ENCODE results near the gene CLDN16.

Gene CLDN16

DNA sequence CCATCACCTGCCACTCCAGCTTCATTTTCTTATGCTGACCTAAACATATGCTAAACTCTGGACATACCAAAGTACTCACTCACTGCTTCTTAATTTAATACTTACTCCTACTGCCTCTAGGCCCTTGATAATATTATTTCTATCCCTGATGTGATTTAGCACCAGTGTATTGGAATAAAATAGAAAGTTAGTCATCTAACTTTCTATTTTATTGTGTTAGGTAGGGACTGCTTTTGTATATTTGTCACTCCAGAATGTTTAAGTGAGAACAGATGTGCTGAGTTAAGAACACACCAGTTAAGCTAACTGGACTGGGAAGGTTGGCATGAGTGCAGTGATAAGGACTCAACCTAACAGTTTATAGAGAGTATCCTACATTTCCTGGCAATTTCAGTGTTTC, 6.5 kb upstream of the CLDN16 start:
- no peak for DNase-seq

DNA sequence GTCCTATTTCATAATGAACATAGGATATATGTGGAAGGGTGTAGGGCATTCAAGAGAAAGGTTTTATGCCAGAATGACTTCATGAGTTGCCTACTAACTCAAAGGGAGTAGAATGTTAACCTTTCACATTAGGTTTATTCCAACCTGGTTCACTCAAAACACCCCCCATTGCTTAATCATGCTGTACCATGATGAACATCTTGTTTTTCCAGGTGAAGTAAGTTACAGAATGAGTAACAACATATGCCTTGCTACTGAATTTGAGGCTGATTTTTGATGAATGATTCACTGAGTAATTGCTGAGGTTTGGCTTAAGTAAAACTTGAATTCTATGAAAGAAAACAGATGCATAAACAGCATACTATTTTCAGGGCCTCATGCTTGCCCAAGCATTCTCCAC, 5.9 kb upstream of the CLDN16 start:
- DNase-seq, result no peak

DNA sequence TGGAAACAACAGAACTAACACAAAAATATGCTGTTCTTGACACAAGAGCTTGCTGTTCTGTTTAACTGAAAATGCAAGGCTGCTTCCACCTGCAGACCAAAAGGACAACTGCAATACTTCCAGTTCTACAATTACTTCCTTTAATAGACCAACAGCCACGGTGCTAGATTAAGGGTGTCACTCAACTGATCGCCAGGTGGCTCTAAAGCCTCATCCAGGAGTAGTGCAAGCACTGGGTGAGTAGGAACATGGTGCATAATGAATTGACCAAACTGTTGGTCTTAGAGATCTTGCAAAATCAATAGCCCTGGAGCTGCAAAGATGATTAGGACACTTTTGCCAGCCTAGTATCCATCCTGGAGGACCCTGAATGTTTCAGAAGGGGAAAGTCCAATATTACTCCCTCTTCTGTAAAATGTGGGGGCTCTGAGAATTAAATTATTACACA, 3.6 kb upstream of the CLDN16 start:
- no peak for DNase-seq

DNA sequence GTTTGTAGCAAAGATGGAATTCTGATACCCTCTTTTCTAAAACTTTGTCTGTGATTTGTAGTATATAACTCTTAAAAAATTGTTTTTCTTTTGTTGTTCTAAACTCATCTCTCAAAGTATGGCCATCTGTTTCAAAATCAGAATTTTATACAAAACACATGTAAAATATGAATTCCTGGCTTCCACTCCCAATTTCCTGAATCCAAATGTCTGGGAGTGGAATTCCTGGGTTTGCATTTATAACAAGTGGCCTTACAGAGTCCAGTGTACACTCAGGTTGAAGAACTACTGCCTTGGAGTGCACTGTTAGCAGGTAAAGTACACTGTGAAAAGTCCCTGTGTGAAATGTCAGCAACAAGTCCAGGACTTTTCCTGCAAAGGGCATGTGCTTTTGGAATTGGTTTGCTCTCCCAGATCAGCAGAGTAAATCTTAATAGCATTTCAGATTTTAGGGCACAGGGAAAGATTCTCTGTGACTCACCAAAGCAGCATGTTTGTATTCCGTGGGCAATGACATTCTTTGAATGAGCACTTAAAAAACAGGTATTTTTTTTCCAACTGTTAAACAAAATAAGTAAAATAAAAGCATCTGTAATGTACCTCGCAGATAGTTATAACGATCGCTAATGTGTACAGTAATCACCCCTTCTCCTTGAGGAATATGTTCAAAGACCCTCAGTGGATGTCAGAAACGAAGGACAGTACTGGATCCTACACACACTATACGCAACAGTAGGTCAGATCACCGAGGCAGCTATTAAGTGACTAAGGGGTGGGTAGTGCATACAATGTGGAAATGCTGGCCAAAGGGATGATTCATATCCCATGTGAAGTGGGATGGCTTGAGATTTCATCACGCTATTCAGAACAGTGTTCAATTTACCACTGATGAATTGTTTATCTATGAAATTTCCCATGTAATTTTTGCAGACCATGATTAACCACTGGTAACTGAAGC, 2.0 kb upstream of the CLDN16 start:
- no peak for DNase-seq

DNA sequence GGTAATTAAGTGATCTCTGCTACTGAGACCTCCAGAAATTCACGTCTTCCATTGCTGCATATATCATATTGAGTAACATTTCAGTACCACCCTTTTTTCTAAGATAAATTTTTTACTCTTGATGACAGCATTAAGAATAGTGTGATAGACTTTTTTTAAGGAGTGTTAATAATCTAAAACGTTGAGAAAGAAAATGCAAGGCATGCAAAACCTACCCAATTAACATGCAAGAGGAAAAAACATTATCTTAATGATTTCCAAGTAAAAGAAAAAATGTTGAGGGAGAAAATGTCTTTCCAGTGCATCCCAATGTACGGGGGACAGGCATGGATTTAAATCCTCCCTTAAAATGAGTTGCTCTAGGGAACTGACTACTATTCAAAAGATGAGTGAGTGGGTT, 740 bp downstream of the CLDN16 start:
- no peak for DNase-seq

DNA sequence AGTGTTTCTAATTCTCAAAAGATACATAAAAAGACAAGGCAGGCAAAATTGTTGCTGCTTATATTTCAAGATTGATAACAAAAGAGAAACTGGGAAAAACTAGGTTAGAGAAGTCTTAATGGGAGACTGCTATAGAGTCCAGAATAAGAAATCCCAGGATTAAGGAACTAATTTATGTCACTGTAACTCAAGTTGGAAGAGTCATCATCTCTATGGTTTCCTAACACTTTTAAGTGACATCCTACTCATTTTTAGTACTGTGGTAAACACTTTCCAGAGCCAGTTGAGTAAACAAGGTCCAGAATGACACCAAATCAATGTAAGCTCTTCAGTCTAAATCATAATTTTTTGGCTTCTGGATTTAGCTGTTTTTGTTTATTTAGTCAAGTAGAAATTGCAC, 8.0 kb downstream of the CLDN16 start:
- no peak for DNase-seq

DNA sequence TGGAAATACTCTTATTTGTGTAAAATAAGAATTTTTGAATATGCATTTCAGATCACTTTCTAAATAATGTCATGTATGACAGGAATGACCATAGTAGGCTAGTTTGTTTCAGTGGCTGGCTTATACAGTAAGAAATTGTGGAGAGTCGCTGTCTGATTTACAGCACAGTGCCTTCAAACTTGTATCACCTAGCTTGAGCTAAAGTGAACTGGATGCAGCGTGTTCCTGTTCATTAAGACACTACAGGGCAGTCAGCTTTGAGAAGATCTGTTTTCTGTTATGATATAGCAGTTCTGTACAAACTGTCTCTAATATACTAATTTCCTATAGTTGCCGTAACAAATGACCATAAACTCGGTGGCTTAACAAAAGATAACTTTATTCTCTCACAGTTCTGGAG, 9.9 kb downstream of the CLDN16 start:
- no peak for DNase-seq

DNA sequence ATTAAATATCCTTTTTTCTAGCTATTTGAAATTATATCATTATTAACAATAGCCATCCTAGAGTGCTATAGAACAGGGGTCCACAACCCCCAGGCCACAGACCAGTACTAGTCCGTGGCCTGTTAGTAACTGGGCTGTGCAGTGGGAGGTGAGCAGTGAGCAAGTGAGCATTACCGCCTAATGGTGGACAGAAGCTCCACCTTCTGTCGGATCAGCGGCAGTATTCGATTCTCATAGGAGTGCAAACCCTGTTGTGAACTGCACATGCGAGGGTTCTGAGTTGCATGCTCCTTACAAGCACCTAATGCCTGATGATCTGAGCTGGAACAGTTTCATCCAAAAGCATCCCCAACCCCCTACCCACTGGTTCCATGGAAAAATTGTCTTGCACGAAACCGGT, 11.7 kb downstream of the CLDN16 start:
- DNase-seq, result no peak

DNA sequence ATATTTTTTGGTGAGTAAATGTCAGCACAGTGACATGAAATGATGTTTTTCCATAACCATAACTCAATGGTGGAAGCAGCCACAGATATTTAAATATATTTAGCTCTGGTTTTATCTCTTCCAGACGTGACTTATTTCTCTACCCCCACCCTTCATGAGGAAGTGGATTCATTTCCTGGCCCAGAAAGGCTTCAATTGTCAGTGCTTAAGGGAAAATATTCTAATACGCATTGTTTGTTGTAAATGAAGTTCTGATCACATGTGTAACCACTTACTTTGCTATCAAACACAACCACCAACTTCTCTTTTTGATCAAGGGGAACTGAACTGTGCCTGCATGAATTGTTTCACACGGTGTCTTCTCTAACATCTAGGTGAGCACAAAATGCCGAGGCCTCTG, 14.0 kb downstream of the CLDN16 start:
- DNase-seq, result no peak

DNA sequence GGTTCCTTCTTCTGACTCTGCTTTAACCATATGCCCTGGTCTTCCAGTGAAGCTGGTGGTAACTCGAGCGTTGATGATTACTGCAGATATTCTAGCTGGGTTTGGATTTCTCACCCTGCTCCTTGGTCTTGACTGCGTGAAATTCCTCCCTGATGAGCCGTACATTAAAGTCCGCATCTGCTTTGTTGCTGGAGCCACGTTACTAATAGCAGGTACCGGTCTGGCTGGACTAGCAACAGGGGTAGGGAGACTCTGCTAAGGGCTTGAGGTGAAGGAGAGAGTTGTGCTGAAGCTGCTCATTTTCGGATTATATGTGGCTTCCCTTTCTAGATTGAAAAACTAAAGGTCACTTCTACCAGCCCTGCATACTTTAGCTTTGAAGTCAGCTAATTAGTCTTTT, 16.8 kb downstream of the CLDN16 start:
- no peak for DNase-seq

DNA sequence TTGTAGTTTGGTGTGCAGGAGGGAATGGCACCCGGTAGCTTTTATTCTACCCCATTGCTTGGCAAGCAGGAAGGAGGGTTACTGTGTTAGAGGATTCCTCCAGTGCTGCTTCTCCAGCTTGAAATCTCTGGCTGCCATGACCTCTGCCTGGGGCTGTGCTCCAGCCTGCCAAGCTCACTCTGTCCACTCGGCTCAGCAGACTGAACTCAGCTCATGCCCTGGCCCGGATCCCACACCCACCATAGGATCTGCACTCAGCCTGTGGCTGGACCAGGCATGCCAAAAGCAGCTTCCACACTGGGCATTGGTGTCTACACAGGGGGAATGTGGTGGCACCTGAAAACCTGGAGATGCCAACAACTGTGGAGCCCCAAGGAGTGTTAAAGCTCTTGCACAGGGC, 26.3 kb downstream of the CLDN16 start:
- DNase-seq, result no peak

DNA sequence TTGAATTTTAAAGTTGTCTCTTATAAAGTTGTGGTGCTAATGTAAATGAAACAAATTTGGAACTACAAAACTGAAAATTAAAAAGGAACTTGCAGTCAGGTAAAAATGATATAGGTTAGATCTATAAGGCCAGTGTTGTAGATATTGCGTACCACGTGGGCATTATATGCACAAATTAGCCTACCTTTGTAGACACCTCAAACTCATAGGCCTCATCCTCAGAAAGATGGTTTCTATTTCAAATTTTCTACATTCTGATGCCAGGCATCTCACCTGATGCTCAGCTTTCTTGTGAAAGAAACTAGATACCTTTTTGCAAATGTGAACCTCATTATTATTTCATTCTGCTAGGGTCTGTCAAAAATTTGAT, 36.1 kb downstream of the CLDN16 start:
- no peak for DNase-seq

DNA sequence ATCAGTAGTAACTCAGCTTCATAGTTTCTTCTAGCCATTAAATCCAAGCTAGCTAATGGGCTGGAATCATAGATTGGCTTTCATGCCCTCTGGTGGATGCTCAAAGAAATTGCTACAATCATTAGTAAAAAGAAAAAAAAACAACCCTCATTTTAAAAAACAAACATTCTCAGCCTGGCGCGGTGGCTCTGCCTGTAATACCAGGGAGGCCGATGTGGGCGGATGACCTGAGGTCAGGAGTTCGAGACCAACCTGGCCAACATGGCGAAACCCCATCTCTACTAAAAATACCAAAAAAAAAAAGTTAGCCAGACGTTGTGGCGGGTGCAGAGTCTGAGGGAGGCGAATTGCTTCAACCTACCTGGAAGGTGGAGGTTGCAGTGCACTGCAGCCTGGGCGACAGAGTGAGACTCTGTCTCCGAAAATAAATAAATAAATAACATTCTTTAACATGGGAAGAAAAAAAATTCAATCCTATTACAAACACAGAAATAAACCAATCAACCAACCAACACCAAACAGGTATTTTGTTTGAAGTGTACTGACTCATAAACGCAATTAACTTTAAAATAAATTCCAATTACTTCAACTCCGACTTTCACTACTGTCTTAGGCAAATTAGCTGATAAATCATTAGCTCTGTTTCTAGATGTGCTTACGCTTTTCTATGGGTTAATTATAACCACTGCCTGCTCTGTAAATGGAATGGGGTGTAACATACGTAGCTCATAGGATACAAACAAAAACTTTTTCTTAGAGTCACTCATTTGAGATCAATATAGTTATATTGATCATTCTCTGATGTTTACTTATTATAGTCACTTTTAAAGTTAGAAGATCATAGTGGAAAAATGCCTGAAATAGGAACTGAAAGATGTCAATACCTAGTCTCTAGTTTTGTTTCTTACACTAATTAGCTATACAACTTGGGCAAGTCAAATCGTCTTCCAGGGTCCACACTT, 36.8 kb downstream of the CLDN16 start:
- DNase-seq, result peak; percentile 31 to 36

DNA sequence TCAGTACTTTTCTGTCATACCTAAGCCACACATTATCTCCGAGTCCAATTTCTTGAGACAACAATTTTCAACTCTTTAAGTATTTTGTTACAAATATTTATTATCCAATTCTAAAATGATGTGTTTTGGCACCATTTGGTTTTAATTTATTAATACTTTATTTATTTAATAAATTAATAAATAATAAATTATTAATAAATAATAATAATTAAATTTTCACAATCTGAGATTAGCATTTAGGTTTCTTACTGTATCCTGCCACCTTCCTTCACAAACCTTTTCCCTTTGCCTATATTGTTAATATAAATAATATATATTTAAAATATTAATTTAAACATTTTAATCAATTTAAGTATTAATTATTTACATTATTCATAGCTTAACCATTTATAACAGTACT, 37.9 kb downstream of the CLDN16 start:
- DNase-seq, result no peak

DNA sequence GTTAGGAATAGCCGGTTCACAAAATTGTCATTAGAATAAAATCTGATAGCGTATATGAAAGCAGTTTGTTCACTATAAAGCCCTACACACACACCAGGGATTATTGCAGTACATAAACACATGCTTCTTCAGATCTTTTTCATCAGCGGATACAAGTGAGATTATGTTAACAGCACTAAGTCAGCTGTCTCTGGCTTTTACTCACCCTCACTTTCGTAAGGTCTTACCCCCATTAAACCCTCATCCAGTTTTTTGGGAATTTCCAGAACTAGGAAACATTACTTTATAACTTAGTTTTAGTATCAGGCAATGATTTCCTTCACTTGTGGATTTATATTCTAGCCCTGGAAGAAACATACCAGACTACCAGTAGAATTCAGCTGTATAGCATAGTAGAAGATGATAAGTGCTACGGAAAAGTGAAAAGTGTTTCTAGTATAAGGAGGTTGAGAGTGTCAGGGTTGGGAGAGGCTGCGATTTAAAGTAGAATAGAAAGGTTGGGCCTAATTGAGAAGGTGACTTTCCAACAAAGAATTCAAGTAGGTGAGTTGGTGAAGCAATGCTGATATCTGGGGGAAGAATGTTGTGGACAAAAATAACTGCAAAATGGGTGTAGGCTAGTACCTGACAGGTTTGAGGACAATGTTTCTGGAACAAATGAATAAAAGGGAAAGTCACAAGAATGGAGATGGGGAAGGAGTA, 39.0 kb downstream of the CLDN16 start:
- DNase-seq, result no peak

DNA sequence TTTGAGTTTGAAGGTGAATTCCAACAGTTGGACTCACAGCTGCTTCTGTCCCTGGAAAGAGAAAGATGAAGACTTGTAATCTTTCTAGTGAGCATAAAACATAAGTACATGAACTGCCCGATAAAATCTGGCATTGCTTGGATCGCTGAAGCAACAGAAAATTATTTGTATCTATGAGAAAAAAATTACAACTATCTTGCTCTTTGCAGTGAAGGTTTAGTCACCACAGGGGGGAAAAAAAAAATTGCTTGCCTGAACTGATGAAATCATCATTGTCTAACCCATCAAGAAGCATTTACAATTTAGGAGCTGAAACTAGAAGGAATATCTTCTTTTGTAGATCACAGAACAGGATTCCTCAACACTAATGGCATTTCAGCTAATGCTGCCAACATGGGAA, 41.7 kb downstream of the CLDN16 start:
- no peak for DNase-seq

DNA sequence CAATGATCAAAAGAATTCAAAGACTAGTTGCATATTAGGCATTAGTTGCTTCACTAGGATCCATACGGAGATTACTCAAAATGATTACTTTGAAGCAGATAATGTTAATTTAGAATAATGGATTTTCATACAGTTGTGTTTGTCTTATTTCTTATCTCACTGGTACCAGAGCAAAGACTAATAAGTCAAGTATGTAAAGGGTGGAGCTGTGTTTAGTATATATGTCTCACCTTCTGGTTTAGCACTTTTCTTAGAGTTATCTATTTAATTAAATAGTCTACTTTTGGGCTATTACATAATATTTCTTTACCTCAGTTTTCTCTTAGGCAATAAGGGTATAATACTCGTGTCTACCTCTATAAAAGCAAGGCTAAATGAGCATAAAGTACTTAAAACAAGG, 42.9 kb downstream of the CLDN16 start:
- no peak for DNase-seq

DNA sequence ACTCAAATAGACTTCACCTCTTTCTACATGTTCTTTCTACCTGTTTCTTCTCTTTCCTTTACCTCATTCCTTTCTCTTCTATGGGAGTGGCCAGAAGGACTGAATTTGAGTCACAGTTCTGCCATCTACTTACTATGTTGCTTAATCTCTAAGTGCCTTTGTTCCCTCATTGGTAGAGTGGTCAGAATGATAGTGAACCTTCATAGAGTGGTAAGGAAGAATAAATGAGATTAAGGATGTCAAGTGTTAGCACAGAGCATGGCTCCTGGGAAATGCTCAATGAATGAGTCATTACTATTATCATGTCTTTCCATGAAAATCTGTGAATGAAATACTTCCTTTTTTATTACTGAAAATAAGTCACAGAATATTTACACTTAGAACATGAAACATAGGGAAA, 44.3 kb downstream of the CLDN16 start:
- DNase-seq, result no peak

DNA sequence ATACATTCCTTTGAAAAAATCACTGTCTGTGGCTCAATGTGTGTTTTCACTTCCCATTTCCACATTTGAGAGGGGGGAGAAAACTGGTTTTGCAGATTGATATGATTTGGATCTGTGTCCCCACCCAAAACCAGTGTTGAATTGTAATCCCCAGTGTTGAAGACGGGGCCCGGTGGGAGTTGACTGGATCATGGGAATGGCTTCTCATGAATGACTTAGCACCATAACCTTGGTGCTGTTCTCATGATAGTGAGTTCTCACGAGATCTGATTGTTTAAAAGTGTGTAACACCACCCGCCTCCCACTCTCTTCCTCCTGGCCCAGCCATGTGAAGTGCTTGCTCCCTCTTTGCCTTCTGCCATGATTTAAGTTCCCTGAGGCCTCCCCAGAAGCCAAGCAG, 45.7 kb downstream of the CLDN16 start:
- DNase-seq, result no peak

DNA sequence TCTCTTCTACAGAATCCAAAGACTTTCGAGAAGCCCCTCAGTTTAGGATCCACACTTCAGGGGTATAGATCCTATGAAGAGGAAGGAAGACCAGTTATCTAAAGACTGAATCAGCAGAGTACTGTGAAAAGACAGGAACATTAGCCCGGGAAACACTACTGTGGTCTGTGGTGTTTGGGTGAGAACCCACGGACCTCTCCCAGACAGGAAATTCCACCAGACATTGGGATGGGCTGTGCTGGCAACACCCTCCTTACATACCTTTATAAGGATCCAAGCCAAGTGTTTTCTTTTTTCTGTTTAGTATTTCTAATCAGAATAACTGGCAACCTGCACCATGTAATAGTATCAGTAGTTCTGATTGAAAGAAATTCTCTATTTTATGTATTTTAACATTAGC, 47.7 kb downstream of the CLDN16 start:
- DNase-seq, result no peak

DNA sequence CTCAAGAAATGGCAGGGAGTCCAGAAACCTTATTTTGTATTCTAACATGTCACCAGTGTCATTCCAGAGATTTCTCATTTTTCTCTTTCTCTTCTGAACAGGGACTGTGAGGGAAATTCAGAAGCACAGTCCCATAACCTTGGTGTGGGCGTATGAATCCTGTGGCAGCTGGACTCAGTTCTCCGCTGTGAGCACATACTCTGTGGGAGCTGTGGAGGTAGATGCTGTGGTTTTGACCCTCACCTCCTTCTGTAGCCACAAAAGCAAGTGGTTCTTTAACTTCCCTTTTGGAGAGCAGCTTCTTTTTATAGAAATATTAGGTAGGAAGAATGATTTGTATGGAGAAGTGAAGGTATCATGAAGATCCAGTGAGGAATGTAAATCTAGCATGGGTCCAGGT, 48.4 kb downstream of the CLDN16 start:
- no peak for DNase-seq

DNA sequence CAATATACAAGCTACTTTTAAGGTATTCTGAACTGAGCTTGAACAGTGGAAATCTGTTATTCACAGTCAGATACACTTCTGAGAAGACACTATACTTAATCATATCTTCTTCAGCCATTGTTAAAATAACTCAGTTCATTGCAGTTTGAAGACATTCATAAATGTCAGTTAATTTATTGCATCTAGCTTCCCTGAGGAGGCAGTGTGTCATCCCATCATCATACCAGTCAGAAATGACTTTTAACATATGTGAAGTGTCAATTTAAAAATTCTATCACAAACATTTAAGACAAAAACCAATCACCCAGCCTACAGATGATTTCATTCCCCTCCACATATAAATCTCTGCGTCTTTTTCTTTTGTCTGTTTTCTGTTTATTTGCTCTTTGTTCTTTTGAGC, 54.3 kb downstream of the CLDN16 start:
- DNase-seq, result no peak

DNA sequence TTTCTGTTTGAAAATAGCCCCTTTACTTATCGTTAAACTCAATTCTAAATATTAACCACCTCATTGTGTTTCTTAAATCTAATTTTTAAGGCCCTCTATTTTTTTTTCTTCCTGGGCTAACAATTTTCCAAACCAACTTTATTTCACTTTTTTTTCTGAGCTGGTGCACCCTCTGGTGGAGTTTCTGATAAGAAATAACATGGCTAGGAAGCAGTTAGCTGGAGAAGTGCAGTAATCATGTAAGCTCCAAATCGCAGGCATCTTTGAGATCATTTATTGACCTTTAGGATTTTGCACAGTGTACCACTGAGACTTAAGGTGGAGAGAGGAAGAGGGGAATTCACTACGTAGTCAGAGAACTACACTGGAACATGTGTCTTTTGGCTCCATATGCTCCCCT, 55.3 kb downstream of the CLDN16 start:
- DNase-seq, result no peak

Measured in stimulated activated CD4-positive, alpha-beta T cell treated with anti-CD3 and anti-CD28 coated beads, Interleukin-2, amount 100 ng/mL, for 48 hours (primary cell).